ENCODE results near the gene ANGPTL2.

The ANGPTL2 gene

GRCh38 chr9:127091526-127091925 lies 30.9 kb downstream of the ANGPTL2 start:
- no peak for DNase-seq

GRCh38 chr9:127090341-127090985 lies 32.0 kb downstream of the ANGPTL2 start:
- DNase-seq = no peak

GRCh38 chr9:127089631-127090081 lies 32.8 kb downstream of the ANGPTL2 start:
- no peak for DNase-seq

GRCh38 chr9:127088724-127089615 lies 33.5 kb downstream of the ANGPTL2 start:
- DNase-seq = no peak

GRCh38 chr9:127087836-127088235 lies 34.6 kb downstream of the ANGPTL2 start:
- DNase-seq = no peak

- DNase-seq = no peak
These were observed 35.0 kb downstream of the ANGPTL2 start for GRCh38 chr9:127087411-127087810.

GRCh38 chr9:127086771-127087170 lies 35.7 kb downstream of the ANGPTL2 start:
- no peak for DNase-seq

GRCh38 chr9:127085186-127085585 lies 37.2 kb downstream of the ANGPTL2 start:
- DNase-seq = no peak

- no peak for DNase-seq
These were observed 38.1 kb downstream of the ANGPTL2 start for GRCh38 chr9:127084076-127085039.

GRCh38 chr9:127083138-127083980 lies 39.1 kb downstream of the ANGPTL2 start:
- DNase-seq = no peak

GRCh38 chr9:127081250-127082185 lies 40.9 kb downstream of the ANGPTL2 start:
- no peak for DNase-seq

- no peak for DNase-seq
These were observed 42.8 kb downstream of the ANGPTL2 start for GRCh38 chr9:127079446-127080140.

GRCh38 chr9:127078988-127079387 lies 43.4 kb downstream of the ANGPTL2 start:
- DNase-seq = no peak

- no peak for DNase-seq
These were observed 44.1 kb downstream of the ANGPTL2 start for GRCh38 chr9:127078336-127078735.

GRCh38 chr9:127077644-127077946 lies 44.8 kb downstream of the ANGPTL2 start:
- DNase-seq = no peak

- no peak for DNase-seq
These were observed 45.4 kb downstream of the ANGPTL2 start for GRCh38 chr9:127076860-127077643.

- no peak for DNase-seq
These were observed 46.6 kb downstream of the ANGPTL2 start for GRCh38 chr9:127075624-127076372.

Measured in NCI-H345 (cell line).